ENCODE measurements around the gene PARP6. TPM values are rescaled to one million over a fixed set of nuclear protein-coding genes. Genes with fewer than 3 reads are reported as not detected.
"Not testable (repeated sequence)": the region's sequence is repeated elsewhere in the genome, so short reads cannot be mapped to it uniquely, and the experiment has no call there.

The PARP6 gene
- total and polyA plus RNA-seq, 9 donors = 44.5 to 97.4 (median 70.0) TPM

- no peaks in the 10 kb centered on the region for H3K36me3 ChIP-seq
- 76 to 90% (median 87%) methylated on average over 1 of the region's 1 CpG for WGBS, 3 donors
Observed at GRCh38 chr15:72278737-72279136, 6.4 kb upstream of the PARP6 start.

GRCh38 chr15:72276326-72276700 lies 4.0 kb upstream of the PARP6 start:
- intact Hi-C loops (cut with DNase I) = no loop called here
- DNase-seq = no peak
- H3K27me3 ChIP-seq = no peaks in the 10 kb centered on the region
- no peak overlapping the region for H3K4me3 ChIP-seq
- TF ChIP-seq POLR2A (IDR thresholded peaks at IDR 0.05) = no peak
- TF ChIP-seq CTCF (IDR thresholded peaks at IDR 0.05) = no peak
- TF ChIP-seq EP300 (IDR thresholded peaks at IDR 0.05) = no peak
- peaks cover 6% of the 10 kb centered on the region for H3K4me1 ChIP-seq (ENCODE audit: insufficient read depth)
- H3K27ac ChIP-seq = no peak overlapping the region
- H3K36me3 ChIP-seq = no peaks in the 10 kb centered on the region
- no peaks in the 10 kb centered on the region for H3K9me3 ChIP-seq

More at GRCh38 chr15:72278737-72279136, 6.4 kb upstream of the PARP6 start:
- H3K4me3 ChIP-seq = no peak overlapping the region
- no peaks in the 10 kb centered on the region for H3K27me3 ChIP-seq
- intact Hi-C loops (cut with DNase I) = no loop called here
- TF ChIP-seq POLR2A (IDR thresholded peaks at IDR 0.05) = no peak
- no peak for TF ChIP-seq EP300 (IDR thresholded peaks at IDR 0.05)
- no peak for TF ChIP-seq CTCF (IDR thresholded peaks at IDR 0.05)
- no peaks in the 10 kb centered on the region for H3K9me3 ChIP-seq
- DNase-seq = no peak
- peaks cover 1% of the 10 kb centered on the region for H3K4me1 ChIP-seq (ENCODE audit: insufficient read depth)
- no peak overlapping the region for H3K27ac ChIP-seq

- H3K36me3 ChIP-seq; H3K4me1 ChIP-seq (ENCODE audit: insufficient read depth); H3K9me3 ChIP-seq; H3K27me3 ChIP-seq; intact Hi-C loops (cut with DNase I); H3K4me3 ChIP-seq; DNase-seq; H3K27ac ChIP-seq: not testable (repeated sequence)
Observed at GRCh38 chr15:72275635-72276325, 3.4 kb upstream of the PARP6 start.

GRCh38 chr15:72272997-72273352 lies 621 bp upstream of the PARP6 start:
- no peak for TF ChIP-seq POLR2A (IDR thresholded peaks at IDR 0.05)
- TF ChIP-seq EP300 (IDR thresholded peaks at IDR 0.05) = no peak
- TF ChIP-seq CTCF (IDR thresholded peaks at IDR 0.05) = no peak
- no peaks in the 10 kb centered on the region for H3K27me3 ChIP-seq
- H3K4me1 ChIP-seq (ENCODE audit: insufficient read depth) = peaks cover 6% of the 10 kb centered on the region
- no peaks in the 10 kb centered on the region for H3K9me3 ChIP-seq
- 13 to 29% (median 17%) methylated on average over 10 of the region's 10 CpGs for WGBS, 3 donors
- peak overlapping the region; percentile 76 for H3K4me3 ChIP-seq
- H3K36me3 ChIP-seq = no peaks in the 10 kb centered on the region
- no peak for DNase-seq
- peak overlapping the region; percentile 92 to 96 for H3K27ac ChIP-seq
- intact Hi-C loops (cut with DNase I) = loop anchor here in 3 of 4 donors (2.0 to 5.0 kb wide), 4 partner anchors 41 to 1364 kb away; partner anchors contain the start of genes PKM (in 2 of the 3) and ARIH1 (in 1 of the 3)

- Histone ChIP-seq H3K36me3 (no peaks in the 10 kb centered on the region), H3K9me3 (no peaks in the 10 kb centered on the region), H3K27ac (peak overlapping the region; percentile 92 to 96), H3K4me3 (peak overlapping the region; percentile 76), H3K4me1 (ENCODE audit: insufficient read depth) (peaks cover 6% of the 10 kb centered on the region), H3K27me3 (no peaks in the 10 kb centered on the region)
- TF ChIP-seq POLR2A (IDR thresholded peaks at IDR 0.05) (no peak), CTCF (IDR thresholded peaks at IDR 0.05) (no peak), EP300 (IDR thresholded peaks at IDR 0.05) (no peak)
- WGBS, 3 donors = 2 to 3% (median 3%) methylated on average over 13 of the region's 13 CpGs
- DNase-seq = no peak
- intact Hi-C loops (cut with DNase I) = loop anchor here in 3 of 4 donors (2.0 to 5.0 kb wide), 4 partner anchors 40 to 1365 kb away; partner anchors contain the start of genes PKM (in 2 of the 3) and ARIH1 (in 1 of the 3)
Observed at GRCh38 chr15:72271895-72272212, 500 bp downstream of the PARP6 start.

All from ovary (tissue), 9 donors.